ENCODE data around the gene RBFOX2. TPM values are rescaled to one million over a fixed set of nuclear protein-coding genes. Genes with fewer than 3 reads are reported as not detected.

The RBFOX2 gene
- total and polyA plus RNA-seq, 2 of the 13 experiments (the other 11 are each of a cell fraction or from before 2014, with no cell fraction given), result 37.3 to 40.4 TPM

DNA sequence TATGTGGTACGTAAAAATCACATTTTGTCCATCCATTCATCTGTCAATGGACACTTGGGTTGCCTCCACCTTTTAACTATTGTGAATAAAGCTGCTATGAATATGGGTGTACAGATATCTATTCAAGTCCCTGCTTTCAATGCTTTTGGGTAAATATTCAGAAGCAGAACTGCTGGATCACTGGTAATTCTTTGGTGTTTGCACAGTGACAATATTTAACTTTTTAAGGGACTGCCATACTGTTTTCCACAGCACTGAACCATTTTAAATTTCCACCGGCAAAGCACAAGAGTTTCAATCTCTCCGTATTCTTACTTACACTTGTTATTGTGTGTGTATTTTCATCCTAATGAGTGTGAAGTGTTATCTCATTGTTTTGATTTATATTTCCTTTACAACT lies 79.4 kb downstream of the RBFOX2 start:
- POLR2A ChIA-PET, result no interaction called here
- WGBS (ENCODE audit: low lambda C conversion rate), result 60% methylated on average over 3 of the region's 3 CpGs
- ATAC-seq (peak; percentile 37; the same call in 1 of the 3 replicates), FAIRE-seq (peak; percentile 66), DNase-seq (ENCODE audit: low spot score) (peak; percentile 58)
- peaks cover 5% of the 10 kb centered on the region for H3K79me2 ChIP-seq (ENCODE audit: insufficient read depth, low read length)
- no peaks in the 10 kb centered on the region for H3K36me3 ChIP-seq (replicated peaks in 1 of 2; ENCODE audit: control insufficient read depth in 1 of 2, insufficient read depth in 2 of 2, low read length in 2 of 2)
- intact Hi-C loops (cut with micrococcal nuclease; ENCODE audit: unreplicated experiment), result no loop called here
- H3K27ac ChIP-seq (ENCODE audit: extremely low read length, insufficient read depth, low read length), result no peak overlapping the region
- no TSS peak for BruUV-seq (replicated peaks)
- in situ Hi-C loops (cut with HindIII; ENCODE audit: extremely low pct_ligation_motif_present, low pct_unique_long_range_greater_than_20kb), result no loop called here
- no peak overlapping the region for H2AFZ ChIP-seq (ENCODE audit: low read length)
- H3K9ac ChIP-seq (ENCODE audit: insufficient read depth, low read depth, low read length), result no peak overlapping the region
- CTCF ChIA-PET (ENCODE audit: low intra/inter-chr PET ratio, low total read pairs), result no interaction called here
- H4K20me1 ChIP-seq (ENCODE audit: insufficient read depth, low read length), result no peaks in the 10 kb centered on the region
- H3K4me1 ChIP-seq (ENCODE audit: insufficient read depth, low read length), result peaks cover 25% of the 10 kb centered on the region
- H3K4me3 ChIP-seq (replicated peaks in 1 of 3; ENCODE audit: insufficient read depth in 1 of 3, low read depth in 2 of 3, low read length in 3 of 3), result peak overlapping the region in 1 of 3 experiments; percentile 18; a peak in 1 of 6 replicates
- H3K9me3 ChIP-seq (ENCODE audit: low read length), result no peaks in the 10 kb centered on the region
- H3K27me3 ChIP-seq (ENCODE audit: control insufficient read depth in 1 of 2, insufficient read depth in 2 of 2, low read length in 2 of 2), result no peaks in the 10 kb centered on the region
- peak overlapping the region; percentile 54 for H3K4me2 ChIP-seq (ENCODE audit: low read depth, low read length)
- no peak for TF ChIP-seq ESRRA (CRISPR knock-in tag; IDR thresholded peaks at IDR 0.05; ENCODE audit: low read depth)
- no peak for TF ChIP-seq SOX13 (IDR thresholded peaks at IDR 0.05)
- TF ChIP-seq SOX13 (CRISPR knock-in tag; conservative IDR thresholded peaks at IDR 0.05 in 1 of 2, IDR thresholded peaks at IDR 0.05 in 1 of 2), result peak in 1 of 2 experiments; percentile 18; a peak in 1 of 4 replicates
- TF ChIP-seq ZNF703 (CRISPR knock-in tag; IDR thresholded peaks at IDR 0.05; ENCODE audit: borderline replicate concordance), result no peak
- no peak for TF ChIP-seq TERF1 (CRISPR knock-in tag; IDR thresholded peaks at IDR 0.05)
- 0 out of 2 replicates have a peak, but pooled peaks have one; percentile 41 for TF ChIP-seq POGZ (CRISPR knock-in tag; IDR thresholded peaks at IDR 0.05)
- TF ChIP-seq SPEN (CRISPR knock-in tag; IDR thresholded peaks at IDR 0.05; ENCODE audit: low read depth), result no peak
- TF ChIP-seq ZNF644 (CRISPR knock-in tag; IDR thresholded peaks at IDR 0.05; ENCODE audit: low read depth), result peak; percentile 90
- TF ChIP-seq ZNF124 (CRISPR knock-in tag; IDR thresholded peaks at IDR 0.05), result no peak
- TF ChIP-seq, protein P1, sequence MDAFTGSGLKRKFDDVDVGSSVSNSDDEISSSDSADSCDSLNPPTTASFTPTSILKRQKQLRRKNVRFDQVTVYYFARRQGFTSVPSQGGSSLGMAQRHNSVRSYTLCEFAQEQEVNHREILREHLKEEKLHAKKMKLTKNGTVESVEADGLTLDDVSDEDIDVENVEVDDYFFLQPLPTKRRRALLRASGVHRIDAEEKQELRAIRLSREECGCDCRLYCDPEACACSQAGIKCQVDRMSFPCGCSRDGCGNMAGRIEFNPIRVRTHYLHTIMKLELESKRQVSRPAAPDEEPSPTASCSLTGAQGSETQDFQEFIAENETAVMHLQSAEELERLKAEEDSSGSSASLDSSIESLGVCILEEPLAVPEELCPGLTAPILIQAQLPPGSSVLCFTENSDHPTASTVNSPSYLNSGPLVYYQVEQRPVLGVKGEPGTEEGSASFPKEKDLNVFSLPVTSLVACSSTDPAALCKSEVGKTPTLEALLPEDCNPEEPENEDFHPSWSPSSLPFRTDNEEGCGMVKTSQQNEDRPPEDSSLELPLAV (CRISPR knock-in tag; conservative IDR thresholded peaks at IDR 0.05; ENCODE audit: low read depth), result no peak
- no peak for TF ChIP-seq SMAD3 (CRISPR knock-in tag; IDR thresholded peaks at IDR 0.05)
- TF ChIP-seq ZNF274 (CRISPR knock-in tag; IDR thresholded peaks at IDR 0.05), result no peak
- TF ChIP-seq KDM4B (CRISPR knock-in tag; IDR thresholded peaks at IDR 0.05), result no peak
- TF ChIP-seq FOXA3 (CRISPR knock-in tag; IDR thresholded peaks at IDR 0.05), result peak; percentile 52
- TF ChIP-seq U2AF1 (optimal IDR thresholded peaks at IDR 0.05; ENCODE audit: low read depth, low read length), result no peak
- TF ChIP-seq HDAC1 (CRISPR knock-in tag; IDR thresholded peaks at IDR 0.05), result no peak
- TF ChIP-seq ZMYM4 (CRISPR knock-in tag; IDR thresholded peaks at IDR 0.05), result peak; percentile 50; the same call in 1 of the 2 replicates
- peak; percentile 67; the same call in 1 of the 2 replicates for TF ChIP-seq HNF1A (IDR thresholded peaks at IDR 0.05; ENCODE audit: low read depth)
- TF ChIP-seq HNF1A (CRISPR knock-in tag; IDR thresholded peaks at IDR 0.05; ENCODE audit: borderline replicate concordance), result peak; percentile 66; the same call in 1 of the 2 replicates
